GM15510 (cell line): Measurements from ENCODE around the gene RHBDL3.

Experiments used
- POLR2A ChIP-seq: IDR thresholded peaks from 3 replicates; pipeline ENCODE4 v1.6.1; 2011; ENCODE audit warnings: borderline replicate concordance; ENCODE audit not compliant: insufficient read length; ENCODE audit errors: extremely low read depth

The RHBDL3 gene

GRCh38 chr17:32264140-32264799, 1.4 kb upstream of the RHBDL3 start:
- TF ChIP-seq POLR2A = no peak

GRCh38 chr17:32264823-32265191, 825 bp upstream of the RHBDL3 start:
- TF ChIP-seq POLR2A = no peak

- TF ChIP-seq POLR2A = no peak
Measured at GRCh38 chr17:32266051-32266388, 388 bp downstream of the RHBDL3 start.

- TF ChIP-seq POLR2A = no peak
Measured at GRCh38 chr17:32266389-32267301, 1.0 kb downstream of the RHBDL3 start.

GRCh38 chr17:32267690-32268205, 2.1 kb downstream of the RHBDL3 start:
- TF ChIP-seq POLR2A = no peak

- TF ChIP-seq POLR2A = no peak
Measured at GRCh38 chr17:32268734-32269288, 3.2 kb downstream of the RHBDL3 start.

GRCh38 chr17:32269377-32269776, 3.7 kb downstream of the RHBDL3 start:
- TF ChIP-seq POLR2A = no peak

GRCh38 chr17:32271844-32272243, 6.2 kb downstream of the RHBDL3 start:
- no peak for TF ChIP-seq POLR2A

- no peak for TF ChIP-seq POLR2A
Measured at GRCh38 chr17:32274101-32274500, 8.5 kb downstream of the RHBDL3 start.

GRCh38 chr17:32274643-32275042, 9.0 kb downstream of the RHBDL3 start:
- no peak for TF ChIP-seq POLR2A

- TF ChIP-seq POLR2A = no peak
Measured at GRCh38 chr17:32275060-32276042, 9.7 kb downstream of the RHBDL3 start.

GRCh38 chr17:32276171-32276601, 10.6 kb downstream of the RHBDL3 start:
- no peak for TF ChIP-seq POLR2A

- no peak for TF ChIP-seq POLR2A
Measured at GRCh38 chr17:32277284-32277683, 11.7 kb downstream of the RHBDL3 start.

GRCh38 chr17:32278815-32279214, 13.2 kb downstream of the RHBDL3 start:
- no peak for TF ChIP-seq POLR2A
